HepG2 (cell line): Measurements from ENCODE around the gene ESRRB. TPM values are rescaled to one million over a fixed set of nuclear protein-coding genes. Genes with fewer than 3 reads are reported as not detected.

Source experiments
- ATAC-seq: fragments of 200-7000 bp; cut with Tn5 transposase; 3 replicates; pipeline ENCODE4 v1.9.1; 2020; ENCODE audit warnings: mild to moderate bottlenecking, moderate library complexity
- BruUV-seq: library from RNA; stranded (reverse); fragments of 400-500 nt; replicated peaks from 2 replicates; lab custom pipeline; 2021; lab: Mats Ljungman, UMichigan
- CTCF ChIA-PET: fragments of 300-600 bp; formaldehyde crosslinking; extraction: SDS; loops from one replicate; lab custom pipeline; 2021; ENCODE audit warnings: low total read pairs, inconsistent platforms, low intra/inter-chr PET ratio; lab: Yijun Ruan, JAX
- POLR2A ChIA-PET: fragments of 350-600 bp; sonication (Branson Sonifier 250); formaldehyde crosslinking; loops from one replicate; lab custom pipeline; 2020; ENCODE audit warnings: antibody characterized with exemption, inconsistent platforms; lab: Yijun Ruan, JAX
- DNase-seq: peaks from one replicate; pipeline ENCODE4 v3.0.0-alpha.2; 2015; ENCODE audit warnings: low spot score
- FAIRE-seq: peaks from 3 replicates; lab custom pipeline; 2011; peaks lifted over from hg19 to GRCh38; lab: Jason Lieb, UNC
- H2AFZ ChIP-seq: one replicate; pipeline ENCODE4 v1.6.1; 2011; ENCODE audit warnings: low read length, inconsistent platforms
- H3K27ac ChIP-seq: fragments of 300-600 bp; 3 replicates; pipeline ENCODE4 v1.8.0; 2011; ENCODE audit warnings: mixed run types, mild to moderate bottlenecking, mixed read lengths, low read length, inconsistent platforms; ENCODE audit not compliant: insufficient read depth; ENCODE audit errors: extremely low read length
- H3K27me3 ChIP-seq, 2 experiments: fragments of 200-600 bp in 1 of 2; 2 replicates in 1 of 2; 3 replicates in 1 of 2; pipeline versions ENCODE4 v1.6.0 to v1.8.0; 2011; ENCODE audit warnings: low read length in 2 of 2, mild to moderate bottlenecking in 2 of 2, moderate library complexity in 2 of 2, inconsistent platforms in 1 of 2; ENCODE audit not compliant: insufficient read depth in 2 of 2, control insufficient read depth in 1 of 2
- H3K36me3 ChIP-seq, 2 experiments: fragments of 200-600 bp in 1 of 2; replicated peaks in 1 of 2; 2 replicates in 1 of 2; 3 replicates in 1 of 2; pipeline versions ENCODE4 v1.5.1 to v1.8.0; 2011; ENCODE audit warnings: low read length in 2 of 2, inconsistent platforms in 1 of 2; ENCODE audit not compliant: insufficient read depth in 2 of 2, control insufficient read depth in 1 of 2
- H3K4me1 ChIP-seq: 2 replicates; pipeline ENCODE4 v1.5.1; 2012; ENCODE audit warnings: low read length, inconsistent platforms; ENCODE audit not compliant: insufficient read depth
- H3K4me2 ChIP-seq: 2 replicates; pipeline ENCODE4 v1.6.0; 2011; ENCODE audit warnings: low read depth, low read length, inconsistent platforms
- H3K4me3 ChIP-seq, 3 experiments: fragments of 200-600 bp in 1 of 3; sonication (generic), shearing (Covaris generic) in 1 of 3; replicated peaks in 1 of 3; 2 replicates each; pipeline ENCODE4 v1.5.1; 2011 to 2016; ENCODE audit warnings: low read length in 3 of 3, inconsistent platforms in 2 of 3, low read depth in 2 of 3, mild to moderate bottlenecking in 2 of 3, control low read depth in 1 of 3, mixed read lengths in 1 of 3; ENCODE audit not compliant: insufficient read depth in 1 of 3
- H3K79me2 ChIP-seq: one replicate; pipeline ENCODE4 v1.6.1; 2011; ENCODE audit warnings: low read length, inconsistent platforms; ENCODE audit not compliant: insufficient read depth
- H3K9ac ChIP-seq: 2 replicates; pipeline ENCODE4 v1.6.0; 2011; ENCODE audit warnings: mild to moderate bottlenecking, low read depth, low read length, inconsistent platforms; ENCODE audit not compliant: insufficient read depth
- H3K9me3 ChIP-seq: 2 replicates; pipeline ENCODE4 v1.5.1; 2012; ENCODE audit warnings: mild to moderate bottlenecking, low read length
- H4K20me1 ChIP-seq: 2 replicates; pipeline ENCODE4 v1.6.0; 2011; ENCODE audit warnings: inconsistent platforms, mild to moderate bottlenecking, low read length, moderate library complexity; ENCODE audit not compliant: insufficient read depth
- FOXA1 ChIP-seq, 2 experiments: fragments of 450-650 bp in 1 of 2; sonication (generic) in 1 of 2; formaldehyde crosslinking in 1 of 2; IDR thresholded peaks; 2 replicates each; pipeline versions ENCODE4 v1.4.0 to v1.6.1; 2016 to 2020; ENCODE audit warnings: missing genetic modification reagents in 1 of 2
- GTF3A ChIP-seq: sonication (generic); formaldehyde crosslinking; conservative IDR thresholded peaks from 2 replicates; pipeline ENCODE4 v1.4.0; 2020; ENCODE audit warnings: mild to moderate bottlenecking, missing genetic modification reagents
- HNRNPH1 ChIP-seq: fragments of 200-400 bp; formaldehyde crosslinking; optimal IDR thresholded peaks from 2 replicates; pipeline ENCODE3; 2017; ENCODE audit warnings: mild to moderate bottlenecking, low read depth, low read length
- MYC ChIP-seq: sonication (generic); formaldehyde crosslinking; IDR thresholded peaks from 2 replicates; pipeline ENCODE4 v1.9.0; 2021; ENCODE audit warnings: missing genetic modification reagents, borderline replicate concordance
- NRL ChIP-seq: sonication (generic); formaldehyde crosslinking; IDR thresholded peaks from 2 replicates; pipeline ENCODE4 v1.5.0; 2020; ENCODE audit warnings: missing genetic modification reagents, mild to moderate bottlenecking, moderate library complexity, borderline replicate concordance
- POLR2AphosphoS5 ChIP-seq: IDR thresholded peaks from 2 replicates; pipeline ENCODE4 v1.6.1; 2012; ENCODE audit warnings: low read depth, low read length
- SOX13 ChIP-seq, 3 experiments: fragments of 450-650 bp in 1 of 3; sonication (generic) in 1 of 3; formaldehyde crosslinking in 1 of 3; IDR thresholded peaks in 2 of 3; conservative IDR thresholded peaks in 1 of 3; 2 replicates each; pipeline versions ENCODE4 v1.5.0 to v1.6.1; 2016 to 2020; ENCODE audit warnings: antibody characterized with exemption in 1 of 3, mild to moderate bottlenecking in 1 of 3, missing compliant biosample characterization in 1 of 3, missing genetic modification reagents in 1 of 3, moderate library complexity in 1 of 3
- STAG1 ChIP-seq: sonication (generic); formaldehyde crosslinking; IDR thresholded peaks from 2 replicates; pipeline ENCODE4 v1.4.0; 2020; ENCODE audit warnings: missing genetic modification reagents
- THRA ChIP-seq: sonication (generic); formaldehyde crosslinking; IDR thresholded peaks from 2 replicates; pipeline ENCODE4 v1.4.0; 2020; ENCODE audit warnings: missing genetic modification reagents, borderline replicate concordance
- YY1 ChIP-seq: IDR thresholded peaks from 2 replicates; pipeline ENCODE4 v1.6.1; 2011; ENCODE audit warnings: low read length, low read depth, moderate library complexity, mild to moderate bottlenecking; ENCODE audit not compliant: insufficient read depth, insufficient replicate concordance
- ZNF788 ChIP-seq: sonication (generic); formaldehyde crosslinking; IDR thresholded peaks from 2 replicates; pipeline ENCODE4 v1.5.0; 2020; ENCODE audit warnings: mild to moderate bottlenecking, missing genetic modification reagents, borderline replicate concordance
- WGBS: methylation state at CpG from one replicate; pipeline ENCODE4 v1.1.6; 2017; ENCODE audit warnings: low lambda C conversion rate; 5-methylcytosine and 5-hydroxymethylcytosine counted together
- in situ Hi-C: cut with HindIII; loops from 2 replicates; pipeline ENCODE4 v1.10.0; 2017; ENCODE audit warnings: low pct_unique_long_range_greater_than_20kb; ENCODE audit not compliant: extremely low pct_ligation_motif_present
- intact Hi-C: fragments of 100-400 bp; cut with micrococcal nuclease; formaldehyde crosslinking; loops from one replicate; pipeline ENCODE4 v1.10.0; 2022; ENCODE audit not compliant: unreplicated experiment
- polyA plus RNA-seq, 8 experiments: library from polyadenylated mRNA; depleted of rRNA in 3 of 8; stranded (reverse) in 7 of 8; unstranded in 1 of 8; fragments of >200 nt; fragmentation: Illumina TruSeq in 4 of 8; extraction: Trizol in 4 of 8; gene quantifications; 2 replicates each; pipeline versions ENCODE4 v1.2.1 to v1.2.3, GENCODE V29; 2011 to 2016; ENCODE audit warnings: low read depth in 4 of 8, missing spikeins in 1 of 8, mixed read lengths in 1 of 8; ENCODE audit not compliant: insufficient read depth in 1 of 8
- total RNA-seq, 5 experiments: library from RNA; depleted of rRNA; stranded (reverse); fragments of >200 nt; fragmentation: Illumina TruSeq; extraction: Trizol; gene quantifications; 2 replicates each; pipeline ENCODE4 v1.2.3, GENCODE V29; 2016; ENCODE audit warnings: low read depth in 1 of 5
- TF ChIP-seq, protein P1 (sequence below): sonication (generic); formaldehyde crosslinking; IDR thresholded peaks from 2 replicates; pipeline ENCODE4 v1.5.0; 2020; ENCODE audit warnings: missing genetic modification reagents, mild to moderate bottlenecking, borderline replicate concordance
- TF ChIP-seq, protein P2 (sequence below): sonication (generic); formaldehyde crosslinking; IDR thresholded peaks from 2 replicates; pipeline ENCODE4 v1.5.0; 2020; ENCODE audit warnings: mild to moderate bottlenecking, missing genetic modification reagents, moderate library complexity
- TF ChIP-seq, protein P3 (sequence below): sonication (generic); formaldehyde crosslinking; IDR thresholded peaks from 2 replicates; pipeline ENCODE4 v1.9.0; 2021; ENCODE audit warnings: missing genetic modification reagents, mild to moderate bottlenecking, borderline replicate concordance

The ESRRB gene
- total and polyA plus RNA-seq, 2 of the 13 experiments (the other 11 are each of a cell fraction or from before 2014, with no cell fraction given) = 0.04 to 0.33 TPM

GRCh38 chr14:76386944-76387782, 11.2 kb downstream of the ESRRB start:
- Histone ChIP-seq H3K36me3 (no peaks in the 10 kb centered on the region), H3K79me2 (no peaks in the 10 kb centered on the region), H3K27me3 (peaks cover 0 to 8% of the 10 kb centered on the region in 2 experiments; a peak in 4 of 5 replicates), H3K4me2 (no peak overlapping the region), H3K4me1 (peaks cover 10% of the 10 kb centered on the region; the same call in 1 of the 2 replicates), H2AFZ (no peak overlapping the region), H3K27ac (no peak overlapping the region), H4K20me1 (no peaks in the 10 kb centered on the region), H3K9me3 (no peaks in the 10 kb centered on the region), H3K9ac (no peak overlapping the region), H3K4me3 (no peak overlapping the region)
- FAIRE-seq (peak; percentile 80), DNase-seq (peak; percentile 57), ATAC-seq (peak; percentile 96)
- POLR2A ChIA-PET = no interaction called here
- intact Hi-C loops = loop anchor here (1.0 to 10.0 kb wide), 5 partner anchors 34 to 480 kb away; no protein-coding TSS in a partner anchor
- CTCF ChIA-PET = interaction anchor here (1.7 to 2.9 kb wide), 2 partner anchors 336 to 480 kb away, joined by 4 to 27 read pairs; no protein-coding TSS in a partner anchor
- BruUV-seq = no TSS peak
- in situ Hi-C loops = loop anchor here (10.0 to 25.0 kb wide), 2 partner anchors 332 to 675 kb away; no protein-coding TSS in a partner anchor
- WGBS = 6% methylated on average over 2 of the region's 11 CpGs
- TF ChIP-seq STAG1 (CRISPR knock-in tag) (peak; percentile 93), HNRNPH1 (no peak), YY1 (peak; percentile 11), ZNF788 (CRISPR knock-in tag) (no peak), MYC (CRISPR knock-in tag) (0 out of 2 replicates have a peak, but pooled peaks have one; percentile 28), FOXA1 (IDR thresholded peaks at IDR 0.05) (no peak), FOXA1 (CRISPR knock-in tag; IDR thresholded peaks at IDR 0.05) (peak; percentile 52), THRA (0 out of 2 replicates have a peak, but pooled peaks have one; percentile 29), NRL (CRISPR knock-in tag) (0 out of 2 replicates have a peak, but pooled peaks have one; percentile 55), POLR2AphosphoS5 (no peak), GTF3A (CRISPR knock-in tag) (0 out of 2 replicates have a peak, but pooled peaks have one; percentile 29), SOX13 (IDR thresholded peaks at IDR 0.05) (no peak), SOX13 (CRISPR knock-in tag; conservative IDR thresholded peaks at IDR 0.05 in 1 of 2, IDR thresholded peaks at IDR 0.05 in 1 of 2) (peak in 1 of 2 experiments; percentile 52; a peak in 1 of 4 replicates)
- TF ChIP-seq, protein P1, sequence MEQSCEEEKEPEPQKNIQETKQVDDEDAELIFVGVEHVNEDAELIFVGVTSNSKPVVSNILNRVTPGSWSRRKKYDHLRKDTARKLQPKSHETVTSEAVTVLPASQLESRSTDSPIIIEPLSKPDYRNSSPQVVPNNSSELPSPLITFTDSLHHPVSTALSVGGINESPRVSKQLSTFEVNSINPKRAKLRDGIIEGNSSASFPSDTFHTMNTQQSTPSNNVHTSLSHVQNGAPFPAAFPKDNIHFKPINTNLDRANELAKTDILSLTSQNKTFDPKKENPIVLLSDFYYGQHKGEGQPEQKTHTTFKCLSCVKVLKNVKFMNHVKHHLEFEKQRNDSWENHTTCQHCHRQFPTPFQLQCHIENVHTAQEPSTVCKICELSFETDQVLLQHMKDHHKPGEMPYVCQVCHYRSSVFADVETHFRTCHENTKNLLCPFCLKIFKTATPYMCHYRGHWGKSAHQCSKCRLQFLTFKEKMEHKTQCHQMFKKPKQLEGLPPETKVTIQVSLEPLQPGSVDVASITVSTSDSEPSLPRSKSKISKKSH (CRISPR knock-in tag) = 0 out of 2 replicates have a peak, but pooled peaks have one; percentile 30
- TF ChIP-seq, protein P2, sequence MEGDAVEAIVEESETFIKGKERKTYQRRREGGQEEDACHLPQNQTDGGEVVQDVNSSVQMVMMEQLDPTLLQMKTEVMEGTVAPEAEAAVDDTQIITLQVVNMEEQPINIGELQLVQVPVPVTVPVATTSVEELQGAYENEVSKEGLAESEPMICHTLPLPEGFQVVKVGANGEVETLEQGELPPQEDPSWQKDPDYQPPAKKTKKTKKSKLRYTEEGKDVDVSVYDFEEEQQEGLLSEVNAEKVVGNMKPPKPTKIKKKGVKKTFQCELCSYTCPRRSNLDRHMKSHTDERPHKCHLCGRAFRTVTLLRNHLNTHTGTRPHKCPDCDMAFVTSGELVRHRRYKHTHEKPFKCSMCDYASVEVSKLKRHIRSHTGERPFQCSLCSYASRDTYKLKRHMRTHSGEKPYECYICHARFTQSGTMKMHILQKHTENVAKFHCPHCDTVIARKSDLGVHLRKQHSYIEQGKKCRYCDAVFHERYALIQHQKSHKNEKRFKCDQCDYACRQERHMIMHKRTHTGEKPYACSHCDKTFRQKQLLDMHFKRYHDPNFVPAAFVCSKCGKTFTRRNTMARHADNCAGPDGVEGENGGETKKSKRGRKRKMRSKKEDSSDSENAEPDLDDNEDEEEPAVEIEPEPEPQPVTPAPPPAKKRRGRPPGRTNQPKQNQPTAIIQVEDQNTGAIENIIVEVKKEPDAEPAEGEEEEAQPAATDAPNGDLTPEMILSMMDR (CRISPR knock-in tag) = peak; percentile 93
- TF ChIP-seq, protein P3, sequence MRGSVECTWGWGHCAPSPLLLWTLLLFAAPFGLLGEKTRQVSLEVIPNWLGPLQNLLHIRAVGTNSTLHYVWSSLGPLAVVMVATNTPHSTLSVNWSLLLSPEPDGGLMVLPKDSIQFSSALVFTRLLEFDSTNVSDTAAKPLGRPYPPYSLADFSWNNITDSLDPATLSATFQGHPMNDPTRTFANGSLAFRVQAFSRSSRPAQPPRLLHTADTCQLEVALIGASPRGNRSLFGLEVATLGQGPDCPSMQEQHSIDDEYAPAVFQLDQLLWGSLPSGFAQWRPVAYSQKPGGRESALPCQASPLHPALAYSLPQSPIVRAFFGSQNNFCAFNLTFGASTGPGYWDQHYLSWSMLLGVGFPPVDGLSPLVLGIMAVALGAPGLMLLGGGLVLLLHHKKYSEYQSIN (CRISPR knock-in tag) = no peak
